HEK293 (cell line): ENCODE measurements around the gene WWOX.

Experiments used
- CTCF ChIA-PET: fragments of 350-600 bp; formaldehyde crosslinking; extraction: SDS; loops from one replicate; lab custom pipeline; 2021; ENCODE audit warnings: antibody characterized with exemption; lab: Yijun Ruan, JAX
- POLR2A ChIA-PET: fragments of 300-600 bp; formaldehyde crosslinking; extraction: SDS; loops from one replicate; lab custom pipeline; 2020; ENCODE audit warnings: antibody characterized with exemption, inconsistent platforms; lab: Yijun Ruan, JAX
- H3K27ac ChIP-seq: fragments of 200-500 bp; sonication (Bioruptor generic); 2 replicates; pipeline ENCODE4 v1.5.1; 2014; ENCODE audit warnings: low read depth, low read length, control low read depth, inconsistent platforms; ENCODE audit errors: extremely low read depth
- H3K36me3 ChIP-seq, 2 experiments: fragments of 200-500 bp in 1 of 2; sonication (Bioruptor generic) in 1 of 2; 1 replicate in 1 of 2; 2 replicates in 1 of 2; pipeline ENCODE4 v1.5.1; 2014 to 2017; ENCODE audit warnings: inconsistent platforms in 2 of 2, low read length in 2 of 2; ENCODE audit not compliant: control insufficient read depth in 2 of 2, insufficient read depth in 1 of 2
- H3K4me1 ChIP-seq: fragments of 200-500 bp; sonication (Bioruptor generic); 2 replicates; pipeline ENCODE4 v1.5.1; 2014; ENCODE audit warnings: mild to moderate bottlenecking, low read length, inconsistent platforms; ENCODE audit not compliant: control insufficient read depth, insufficient read depth
- H3K4me3 ChIP-seq: 2 replicates; pipeline ENCODE4 v1.5.1; 2011; ENCODE audit warnings: low read depth, mild to moderate bottlenecking, control low read depth, low read length, moderate library complexity
- H3K9me3 ChIP-seq: fragments of 200-500 bp; sonication (Bioruptor generic); 2 replicates; pipeline ENCODE4 v1.5.1; 2014; ENCODE audit warnings: low read depth, low read length, inconsistent platforms; ENCODE audit not compliant: control insufficient read depth, insufficient read depth
- SCRT1 ChIP-seq: fragments of 450-650 bp; formaldehyde crosslinking; IDR thresholded peaks from 2 replicates; pipeline ENCODE4 v1.5.1; 2016; ENCODE audit warnings: missing biosample characterization, missing genetic modification characterization, borderline replicate concordance
- ZFHX2 ChIP-seq: fragments of 450-650 bp; formaldehyde crosslinking; conservative IDR thresholded peaks from 2 replicates; pipeline ENCODE4 v1.5.1; 2016; ENCODE audit warnings: missing biosample characterization, missing genetic modification characterization
- ZNF132 ChIP-seq: fragments of 450-650 bp; formaldehyde crosslinking; IDR thresholded peaks from 2 replicates; pipeline ENCODE4 v1.5.1; 2017; ENCODE audit warnings: missing biosample characterization, missing genetic modification characterization, borderline replicate concordance
- ZNF248 ChIP-seq: fragments of 450-650 bp; formaldehyde crosslinking; IDR thresholded peaks from 2 replicates; pipeline ENCODE4 v1.5.1; 2017; ENCODE audit warnings: missing biosample characterization, missing genetic modification characterization
- ZNF341 ChIP-seq: fragments of 450-650 bp; formaldehyde crosslinking; IDR thresholded peaks from 2 replicates; pipeline ENCODE4; 2016; ENCODE audit warnings: low read depth, missing biosample characterization, missing genetic modification characterization
- ZNF473 ChIP-seq: fragments of 450-650 bp; formaldehyde crosslinking; IDR thresholded peaks from 2 replicates; pipeline ENCODE4 v1.5.1; 2017; ENCODE audit warnings: missing biosample characterization, missing genetic modification characterization
- ZNF571 ChIP-seq: fragments of 450-650 bp; formaldehyde crosslinking; IDR thresholded peaks from 2 replicates; pipeline ENCODE4 v1.5.0; 2017; ENCODE audit warnings: missing biosample characterization, missing genetic modification characterization
- ZNF621 ChIP-seq: fragments of 450-650 bp; formaldehyde crosslinking; IDR thresholded peaks from 2 replicates; pipeline ENCODE4 v1.5.1; 2017; ENCODE audit warnings: missing biosample characterization, missing genetic modification characterization
- ZNF626 ChIP-seq: fragments of 450-650 bp; sonication (Bioruptor Pico); formaldehyde crosslinking; IDR thresholded peaks from 2 replicates; pipeline ENCODE4 v1.5.1; 2018; ENCODE audit warnings: missing biosample characterization, missing genetic modification characterization, inconsistent platforms
- ZNF654 ChIP-seq: fragments of 450-650 bp; formaldehyde crosslinking; IDR thresholded peaks from 2 replicates; pipeline ENCODE4 v1.5.1; 2016; ENCODE audit warnings: low read depth, missing biosample characterization, missing genetic modification characterization
- ZNF670 ChIP-seq: fragments of 450-650 bp; formaldehyde crosslinking; IDR thresholded peaks from 2 replicates; pipeline ENCODE4 v1.5.1; 2016; ENCODE audit warnings: missing biosample characterization, missing genetic modification characterization, low read depth
- ZNF768 ChIP-seq: fragments of 450-650 bp; formaldehyde crosslinking; IDR thresholded peaks from 2 replicates; pipeline ENCODE4 v1.5.1; 2018; ENCODE audit warnings: missing biosample characterization, mild to moderate bottlenecking, missing genetic modification characterization
- ZNF777 ChIP-seq: fragments of 450-650 bp; formaldehyde crosslinking; IDR thresholded peaks from 2 replicates; pipeline ENCODE4 v1.5.1; 2017; ENCODE audit warnings: missing biosample characterization, missing genetic modification characterization, borderline replicate concordance
- ZNF830 ChIP-seq: fragments of 450-650 bp; IDR thresholded peaks from 2 replicates; pipeline ENCODE4 v1.5.0; 2018; ENCODE audit warnings: missing biosample characterization, missing genetic modification characterization, low read depth, mild to moderate bottlenecking, moderate library complexity
- ZSCAN16 ChIP-seq: fragments of 450-650 bp; formaldehyde crosslinking; IDR thresholded peaks from 2 replicates; pipeline ENCODE4 v1.5.1; 2016; ENCODE audit warnings: missing biosample characterization, missing genetic modification characterization
- TF ChIP-seq, protein P1 (sequence below): fragments of 450-650 bp; formaldehyde crosslinking; IDR thresholded peaks from 2 replicates; pipeline ENCODE4 v1.5.1; 2016; ENCODE audit warnings: missing biosample characterization, missing genetic modification characterization, borderline replicate concordance
- TF ChIP-seq, protein P2 (sequence below): fragments of 450-650 bp; formaldehyde crosslinking; IDR thresholded peaks from 2 replicates; pipeline ENCODE4 v1.5.1; 2016; ENCODE audit warnings: missing biosample characterization, missing genetic modification characterization

The WWOX gene

DNA sequence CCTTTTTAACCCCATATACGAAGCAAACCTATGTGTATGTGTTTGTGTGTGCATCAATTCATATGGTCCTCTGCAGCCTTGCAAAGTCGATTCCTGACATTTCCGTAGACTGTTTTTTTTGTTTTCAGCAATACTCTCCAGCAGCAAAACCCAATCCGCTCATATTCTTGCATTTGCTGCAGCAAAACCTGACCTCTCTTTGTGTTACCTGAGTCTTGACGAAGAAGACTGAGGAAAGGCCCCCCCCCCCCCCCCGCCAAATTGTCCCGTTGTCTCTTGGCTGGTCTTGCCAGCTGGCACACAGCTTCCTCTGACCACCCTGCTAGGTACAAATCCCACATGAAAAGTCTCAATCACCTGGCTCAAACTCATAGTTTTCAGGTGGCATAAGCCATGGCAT lies 494.7 kb downstream of the WWOX start:
- Histone ChIP-seq H3K36me3 (no peaks in the 10 kb centered on the region), H3K4me3 (no peak overlapping the region), H3K9me3 (no peaks in the 10 kb centered on the region), H3K27ac (no peak overlapping the region), H3K4me1 (no peaks in the 10 kb centered on the region)
- ChIA-PET CTCF (interaction anchor here (1.1 kb wide), 1 partner anchor 8 kb away, joined by 4 read pairs; no protein-coding TSS in a partner anchor), POLR2A (interaction anchor here (0.6 kb wide), 1 partner anchor 678 kb away, joined by 3 read pairs; no protein-coding TSS in a partner anchor)
- no peak for TF ChIP-seq ZNF777 (tag by site-specific recombination)
- TF ChIP-seq, protein P1, sequence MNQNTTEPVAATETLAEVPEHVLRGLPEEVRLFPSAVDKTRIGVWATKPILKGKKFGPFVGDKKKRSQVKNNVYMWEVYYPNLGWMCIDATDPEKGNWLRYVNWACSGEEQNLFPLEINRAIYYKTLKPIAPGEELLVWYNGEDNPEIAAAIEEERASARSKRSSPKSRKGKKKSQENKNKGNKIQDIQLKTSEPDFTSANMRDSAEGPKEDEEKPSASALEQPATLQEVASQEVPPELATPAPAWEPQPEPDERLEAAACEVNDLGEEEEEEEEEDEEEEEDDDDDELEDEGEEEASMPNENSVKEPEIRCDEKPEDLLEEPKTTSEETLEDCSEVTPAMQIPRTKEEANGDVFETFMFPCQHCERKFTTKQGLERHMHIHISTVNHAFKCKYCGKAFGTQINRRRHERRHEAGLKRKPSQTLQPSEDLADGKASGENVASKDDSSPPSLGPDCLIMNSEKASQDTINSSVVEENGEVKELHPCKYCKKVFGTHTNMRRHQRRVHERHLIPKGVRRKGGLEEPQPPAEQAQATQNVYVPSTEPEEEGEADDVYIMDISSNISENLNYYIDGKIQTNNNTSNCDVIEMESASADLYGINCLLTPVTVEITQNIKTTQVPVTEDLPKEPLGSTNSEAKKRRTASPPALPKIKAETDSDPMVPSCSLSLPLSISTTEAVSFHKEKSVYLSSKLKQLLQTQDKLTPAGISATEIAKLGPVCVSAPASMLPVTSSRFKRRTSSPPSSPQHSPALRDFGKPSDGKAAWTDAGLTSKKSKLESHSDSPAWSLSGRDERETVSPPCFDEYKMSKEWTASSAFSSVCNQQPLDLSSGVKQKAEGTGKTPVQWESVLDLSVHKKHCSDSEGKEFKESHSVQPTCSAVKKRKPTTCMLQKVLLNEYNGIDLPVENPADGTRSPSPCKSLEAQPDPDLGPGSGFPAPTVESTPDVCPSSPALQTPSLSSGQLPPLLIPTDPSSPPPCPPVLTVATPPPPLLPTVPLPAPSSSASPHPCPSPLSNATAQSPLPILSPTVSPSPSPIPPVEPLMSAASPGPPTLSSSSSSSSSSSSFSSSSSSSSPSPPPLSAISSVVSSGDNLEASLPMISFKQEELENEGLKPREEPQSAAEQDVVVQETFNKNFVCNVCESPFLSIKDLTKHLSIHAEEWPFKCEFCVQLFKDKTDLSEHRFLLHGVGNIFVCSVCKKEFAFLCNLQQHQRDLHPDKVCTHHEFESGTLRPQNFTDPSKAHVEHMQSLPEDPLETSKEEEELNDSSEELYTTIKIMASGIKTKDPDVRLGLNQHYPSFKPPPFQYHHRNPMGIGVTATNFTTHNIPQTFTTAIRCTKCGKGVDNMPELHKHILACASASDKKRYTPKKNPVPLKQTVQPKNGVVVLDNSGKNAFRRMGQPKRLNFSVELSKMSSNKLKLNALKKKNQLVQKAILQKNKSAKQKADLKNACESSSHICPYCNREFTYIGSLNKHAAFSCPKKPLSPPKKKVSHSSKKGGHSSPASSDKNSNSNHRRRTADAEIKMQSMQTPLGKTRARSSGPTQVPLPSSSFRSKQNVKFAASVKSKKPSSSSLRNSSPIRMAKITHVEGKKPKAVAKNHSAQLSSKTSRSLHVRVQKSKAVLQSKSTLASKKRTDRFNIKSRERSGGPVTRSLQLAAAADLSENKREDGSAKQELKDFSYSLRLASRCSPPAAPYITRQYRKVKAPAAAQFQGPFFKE (tag by site-specific recombination) = no peak
- TF ChIP-seq ZNF670 (tag by site-specific recombination) = no peak
- TF ChIP-seq ZNF768 (tag by site-specific recombination) = no peak
- TF ChIP-seq ZNF571 (tag by site-specific recombination) = no peak
- TF ChIP-seq ZNF132 (tag by site-specific recombination) = no peak
- TF ChIP-seq, protein P2, sequence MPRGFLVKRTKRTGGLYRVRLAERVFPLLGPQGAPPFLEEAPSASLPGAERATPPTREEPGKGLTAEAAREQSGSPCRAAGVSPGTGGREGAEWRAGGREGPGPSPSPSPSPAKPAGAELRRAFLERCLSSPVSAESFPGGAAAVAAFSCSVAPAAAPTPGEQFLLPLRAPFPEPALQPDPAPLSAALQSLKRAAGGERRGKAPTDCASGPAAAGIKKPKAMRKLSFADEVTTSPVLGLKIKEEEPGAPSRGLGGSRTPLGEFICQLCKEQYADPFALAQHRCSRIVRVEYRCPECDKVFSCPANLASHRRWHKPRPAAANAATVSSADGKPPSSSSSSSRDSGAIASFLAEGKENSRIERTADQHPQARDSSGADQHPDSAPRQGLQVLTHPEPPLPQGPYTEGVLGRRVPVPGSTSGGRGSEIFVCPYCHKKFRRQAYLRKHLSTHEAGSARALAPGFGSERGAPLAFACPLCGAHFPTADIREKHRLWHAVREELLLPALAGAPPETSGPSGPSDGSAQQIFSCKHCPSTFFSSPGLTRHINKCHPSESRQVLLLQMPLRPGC (tag by site-specific recombination) = no peak
- no peak for TF ChIP-seq ZNF654 (tag by site-specific recombination)

DNA sequence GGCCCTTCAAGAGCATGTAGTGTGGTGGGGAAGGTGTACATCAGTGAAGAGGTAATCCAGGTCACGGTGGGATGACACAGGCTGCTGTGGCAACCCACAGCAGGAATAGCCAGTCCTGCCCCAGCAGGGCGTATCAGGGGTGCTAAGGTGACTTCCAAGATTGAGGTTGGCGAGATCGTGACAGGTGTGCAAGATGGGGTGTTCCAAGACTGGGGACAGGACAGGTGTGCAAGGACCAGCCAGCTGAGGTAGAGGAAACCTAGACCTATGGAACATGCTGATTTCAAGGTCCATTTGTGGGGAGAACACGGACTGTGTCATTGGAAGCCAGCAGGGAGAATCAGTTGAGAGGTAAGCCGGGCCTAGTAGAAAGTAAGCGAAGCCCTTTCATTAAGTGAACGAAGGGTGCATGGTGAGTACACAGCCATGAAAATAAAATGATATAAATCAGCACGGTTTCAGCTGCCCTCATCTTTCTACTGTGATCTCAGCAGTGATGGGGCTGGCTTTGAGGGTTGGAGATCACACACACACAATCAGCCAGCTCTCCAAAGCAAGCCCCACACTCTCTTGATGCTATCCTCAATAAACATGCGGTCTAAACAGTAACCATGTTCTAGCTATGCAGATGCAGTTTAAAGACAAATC lies 497.0 kb downstream of the WWOX start:
- Histone ChIP-seq H3K4me3 (no peak overlapping the region), H3K36me3 (no peaks in the 10 kb centered on the region), H3K9me3 (no peaks in the 10 kb centered on the region), H3K4me1 (no peaks in the 10 kb centered on the region), H3K27ac (no peak overlapping the region)
- TF ChIP-seq ZNF621 (tag by site-specific recombination) (no peak), ZNF473 (tag by site-specific recombination) (no peak), ZNF132 (tag by site-specific recombination) (no peak), ZSCAN16 (tag by site-specific recombination) (no peak), ZNF248 (no peak), ZNF341 (tag by site-specific recombination) (no peak), ZNF830 (no peak), ZFHX2 (tag by site-specific recombination) (no peak), ZNF626 (tag by site-specific recombination) (no peak), SCRT1 (tag by site-specific recombination) (no peak)
- ChIA-PET POLR2A (no interaction called here), CTCF (no interaction called here)
